ENCODE measurements around the gene TTLL3. TPM values are rescaled to one million over a fixed set of nuclear protein-coding genes. Genes with fewer than 3 reads are reported as not detected.

Gene TTLL3
- total and polyA plus RNA-seq, 2 of the 8 experiments (the other 6 are each of a cell fraction or from before 2014, with no cell fraction given): 5.9 to 8.9 TPM

DNA sequence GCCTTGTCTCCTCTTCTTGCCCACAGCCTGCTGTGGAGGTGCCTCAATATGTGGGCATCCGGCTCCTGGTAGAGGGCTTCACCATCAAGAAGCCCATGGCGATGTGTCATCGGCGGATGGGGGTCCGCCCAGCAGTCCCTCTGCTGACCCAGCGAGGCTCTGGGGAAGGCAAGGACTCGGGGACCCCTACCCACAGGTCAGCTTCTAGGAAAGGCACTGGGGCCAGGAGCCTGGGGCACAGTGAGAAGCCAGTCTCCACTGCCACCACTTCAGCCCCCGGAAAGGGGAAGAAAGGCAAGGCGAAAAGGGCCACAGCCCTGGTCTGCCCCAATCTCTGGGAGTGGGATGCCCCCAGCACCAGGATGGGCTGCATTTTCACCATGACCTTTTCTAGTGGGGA, 23.0 kb downstream of the TTLL3 start:
- H3K9me3 ChIP-seq (ENCODE audit: insufficient read depth in 2 of 2, low read depth in 1 of 2, low read length in 1 of 2): no peaks in the 10 kb centered on the region
- no peaks in the 10 kb centered on the region for H3K79me1 ChIP-seq (ENCODE audit: low read depth, low read length)
- WGBS, 2 experiments (ENCODE audit: extremely low coverage in 1 of 2, insufficient coverage in 1 of 2, insufficient read length in 1 of 2, insufficient replicate concordance in 2 of 2, low coverage in 1 of 2, low lambda C conversion rate in 2 of 2, missing lambda C conversion rate in 1 of 2): 92% methylated on average over 8 of the region's 9 CpGs; no CpG with 5 or more reads in 1 of the 2 experiments
- no peaks in the 10 kb centered on the region for H3K27me3 ChIP-seq (replicated peaks in 1 of 4; ENCODE audit: control insufficient read depth in 3 of 4, extremely low read depth in 1 of 4, insufficient read depth in 3 of 4, low read length in 3 of 4)
- no peak overlapping the region for H2BK120ac ChIP-seq (replicated peaks; ENCODE audit: low read depth, low read length)
- no peaks in the 10 kb centered on the region for H3K79me2 ChIP-seq (ENCODE audit: control insufficient read depth in 1 of 2, insufficient read depth in 2 of 2, low read length in 2 of 2)
- no peak overlapping the region for H3K27ac ChIP-seq (ENCODE audit: low read depth, low read length)
- no peaks in the 10 kb centered on the region for H3K4me1 ChIP-seq (replicated peaks in 1 of 4; ENCODE audit: control insufficient read depth in 3 of 4, insufficient read depth in 4 of 4, low read length in 3 of 4)
- H2BK5ac ChIP-seq (ENCODE audit: low read depth, low read length): no peak overlapping the region
- H2BK15ac ChIP-seq (ENCODE audit: low read length): no peak overlapping the region
- H2BK20ac ChIP-seq (ENCODE audit: low read length): no peak overlapping the region
- H3K4me3 ChIP-seq (ENCODE audit: extremely low read depth in 1 of 4, insufficient read depth in 2 of 4, low read depth in 3 of 4, low read length in 4 of 4): no peak overlapping the region
- no peak overlapping the region for H3K23ac ChIP-seq (ENCODE audit: insufficient read length)
- peaks cover 0 to 7% (median 0%) of the 10 kb centered on the region in 4 experiments; a peak in 2 of 8 replicates for H3K36me3 ChIP-seq (ENCODE audit: control insufficient read depth in 2 of 4, insufficient read depth in 4 of 4, low read length in 3 of 4)
- H4K91ac ChIP-seq (replicated peaks; ENCODE audit: insufficient read length, low read length): no peak overlapping the region
- H3K23me2 ChIP-seq (ENCODE audit: low read depth, low read length): no peaks in the 10 kb centered on the region; the same call in 1 of the 2 replicates
- FAIRE-seq (no peak), DNase-seq (ENCODE audit: low read depth in 1 of 2, low spot score in 2 of 2) (no peak)
- peaks cover 0 to 4% of the 10 kb centered on the region in 2 experiments for H4K20me1 ChIP-seq (replicated peaks in 1 of 2; ENCODE audit: control insufficient read depth in 1 of 2, insufficient read depth in 2 of 2, low read length in 2 of 2)
- H3K56ac ChIP-seq (replicated peaks; ENCODE audit: insufficient read length, low read depth, low read length): no peak overlapping the region
- H2BK12ac ChIP-seq (ENCODE audit: low read depth, low read length): no peak overlapping the region
- no peak overlapping the region for H3K4me2 ChIP-seq (ENCODE audit: insufficient read depth in 1 of 2, low read depth in 2 of 2, low read length in 2 of 2)
- ChIA-PET POLR2A (ENCODE audit: partially characterized antibody) (interaction anchor here (1.6 to 3.2 kb wide), 2 partner anchors 8 to 113 kb away, joined by 5 to 12 read pairs; no protein-coding TSS in a partner anchor), CTCF (ENCODE audit: partially characterized antibody) (interaction anchor here (1.0 to 7.9 kb wide), 2 partner anchors 5 to 27 kb away, joined by 3 to 74 read pairs; no protein-coding TSS in a partner anchor)
- H2AFZ ChIP-seq (ENCODE audit: low read length): no peak overlapping the region
- H2AK5ac ChIP-seq (ENCODE audit: low read depth, low read length): no peak overlapping the region
- H3K4ac ChIP-seq (replicated peaks; ENCODE audit: insufficient read length, low read depth, low read length): no peak overlapping the region
- H3K14ac ChIP-seq (ENCODE audit: insufficient read length): no peak overlapping the region
- H3K9ac ChIP-seq (replicated peaks in 1 of 4; ENCODE audit: extremely low read depth in 1 of 4, low read depth in 3 of 4, low read length in 3 of 4): no peak overlapping the region
- no peak overlapping the region for H4K5ac ChIP-seq (ENCODE audit: insufficient read length, low read depth, low read length)
- H4K8ac ChIP-seq (ENCODE audit: extremely low read depth, insufficient read depth, low read length): no peak overlapping the region
- no peak overlapping the region for H3K18ac ChIP-seq (ENCODE audit: extremely low read depth, low read length)
- TF ChIP-seq, protein P1, sequence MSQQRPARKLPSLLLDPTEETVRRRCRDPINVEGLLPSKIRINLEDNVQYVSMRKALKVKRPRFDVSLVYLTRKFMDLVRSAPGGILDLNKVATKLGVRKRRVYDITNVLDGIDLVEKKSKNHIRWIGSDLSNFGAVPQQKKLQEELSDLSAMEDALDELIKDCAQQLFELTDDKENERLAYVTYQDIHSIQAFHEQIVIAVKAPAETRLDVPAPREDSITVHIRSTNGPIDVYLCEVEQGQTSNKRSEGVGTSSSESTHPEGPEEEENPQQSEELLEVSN (IDR thresholded peaks at IDR 0.05): no peak
- TF ChIP-seq, protein P2, sequence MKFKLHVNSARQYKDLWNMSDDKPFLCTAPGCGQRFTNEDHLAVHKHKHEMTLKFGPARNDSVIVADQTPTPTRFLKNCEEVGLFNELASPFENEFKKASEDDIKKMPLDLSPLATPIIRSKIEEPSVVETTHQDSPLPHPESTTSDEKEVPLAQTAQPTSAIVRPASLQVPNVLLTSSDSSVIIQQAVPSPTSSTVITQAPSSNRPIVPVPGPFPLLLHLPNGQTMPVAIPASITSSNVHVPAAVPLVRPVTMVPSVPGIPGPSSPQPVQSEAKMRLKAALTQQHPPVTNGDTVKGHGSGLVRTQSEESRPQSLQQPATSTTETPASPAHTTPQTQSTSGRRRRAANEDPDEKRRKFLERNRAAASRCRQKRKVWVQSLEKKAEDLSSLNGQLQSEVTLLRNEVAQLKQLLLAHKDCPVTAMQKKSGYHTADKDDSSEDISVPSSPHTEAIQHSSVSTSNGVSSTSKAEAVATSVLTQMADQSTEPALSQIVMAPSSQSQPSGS (IDR thresholded peaks at IDR 0.05; ENCODE audit: low read length): no peak
- TF ChIP-seq GABPA (IDR thresholded peaks at IDR 0.05; ENCODE audit: borderline replicate concordance, insufficient read depth, low read length): no peak
- TF ChIP-seq EZH2 (IDR thresholded peaks at IDR 0.05; ENCODE audit: low read depth, low read length, severe bottlenecking): no peak
- TF ChIP-seq SIX5 (IDR thresholded peaks at IDR 0.05; ENCODE audit: low read depth, low read length): no peak
- TF ChIP-seq YY1 (IDR thresholded peaks at IDR 0.05; ENCODE audit: low read depth, low read length): no peak
- TF ChIP-seq RAD21 (IDR thresholded peaks at IDR 0.05 in 1 of 2, conservative IDR thresholded peaks at IDR 0.05 in 1 of 2; ENCODE audit: low read depth in 2 of 2, low read length in 2 of 2): no peak
- TF ChIP-seq FOSL1 (IDR thresholded peaks at IDR 0.05; ENCODE audit: insufficient read depth, low read depth, low read length): no peak
- TF ChIP-seq SUZ12 (IDR thresholded peaks at IDR 0.05; ENCODE audit: low read length): no peak

Data from H1 (cell line).